Measurements from ENCODE around the gene MRPS31. TPM values are rescaled to one million over a fixed set of nuclear protein-coding genes. Genes with fewer than 3 reads are reported as not detected.

Gene MRPS31
- total and polyA plus RNA-seq, 2 donors (not counting 3 experiments of a cell fraction or from before 2014, with no cell fraction given): 7.6 to 17.8 TPM

GRCh38 chr13:40762849-40763248 is 8.1 kb downstream of the MRPS31 start:
- no peak for DNase-seq (ENCODE audit: low read depth, low spot score)
- no peaks in the 10 kb centered on the region for H4K20me1 ChIP-seq (replicated peaks; ENCODE audit: control insufficient read depth, extremely low read depth, insufficient read depth, low read length)
- no TSS peak for BruUV-seq (replicated peaks)
- no peak overlapping the region for H3K4me3 ChIP-seq (replicated peaks in 1 of 3; ENCODE audit: insufficient read depth in 1 of 3, low read depth in 1 of 3, low read length in 3 of 3)
- H3K27ac ChIP-seq (ENCODE audit: insufficient read depth, low read depth, low read length): no peak overlapping the region
- CTCF ChIA-PET: interaction anchor here (3.3 kb wide), 1 partner anchor 13 kb away, joined by 8 read pairs; no protein-coding TSS in a partner anchor
- no peaks in the 10 kb centered on the region for H3K27me3 ChIP-seq (ENCODE audit: control insufficient read depth in 2 of 2, insufficient read depth in 2 of 2, low read length in 2 of 2)
- H2AFZ ChIP-seq (ENCODE audit: low read depth, low read length): no peak overlapping the region
- no peaks in the 10 kb centered on the region for H3K79me2 ChIP-seq (ENCODE audit: control insufficient read depth, insufficient read depth, low read length)
- H3K4me2 ChIP-seq (ENCODE audit: insufficient read depth, low read length): no peak overlapping the region
- H3K36me3 ChIP-seq (ENCODE audit: control insufficient read depth in 2 of 2, extremely low read depth in 1 of 2, insufficient read depth in 2 of 2, low read length in 2 of 2): peaks cover 0 to 4% of the 10 kb centered on the region in 2 experiments
- no peak for FAIRE-seq
- no peaks in the 10 kb centered on the region for H3K9me1 ChIP-seq (replicated peaks; ENCODE audit: control insufficient read depth, extremely low read depth, insufficient read depth, low read length)
- TF ChIP-seq POLR2A (IDR thresholded peaks at IDR 0.05; ENCODE audit: low read depth, low read length): no peak
- no peak for TF ChIP-seq MYC (IDR thresholded peaks at IDR 0.05; ENCODE audit: low read depth, low read length)
- TF ChIP-seq CTCF (IDR thresholded peaks at IDR 0.05; ENCODE audit: extremely low read depth in 1 of 2, insufficient read depth in 1 of 2, low read depth in 1 of 2, low read length in 2 of 2): no peak
- TF ChIP-seq EZH2 (IDR thresholded peaks at IDR 0.05; ENCODE audit: borderline replicate concordance, low read depth, low read length, severe bottlenecking): no peak
- no peak for TF ChIP-seq POLR2AphosphoS5 (IDR thresholded peaks at IDR 0.05; ENCODE audit: insufficient read depth, low read depth, low read length)
- no peak for TF ChIP-seq FOS (IDR thresholded peaks at IDR 0.05; ENCODE audit: borderline replicate concordance, insufficient read depth, low read length)
- TF ChIP-seq JUN (IDR thresholded peaks at IDR 0.05; ENCODE audit: borderline replicate concordance, insufficient read depth, insufficient read length, low read depth): no peak
- no peak for TF ChIP-seq GATA2 (IDR thresholded peaks at IDR 0.05; ENCODE audit: insufficient read depth, insufficient read length, low read depth, low read length)
- TF ChIP-seq MAX (IDR thresholded peaks at IDR 0.05; ENCODE audit: insufficient read depth, insufficient read length): no peak
- dilution Hi-C loops (cut with MboI; ENCODE audit: extremely low pct_ligation_motif_present, low sequenced_read_pairs) (loop anchor here (10.0 kb wide), 1 partner anchor 68 kb away; no protein-coding TSS in a partner anchor), intact Hi-C loops (cut with micrococcal nuclease) (no loop called here)
- POLR2A ChIA-PET: no interaction called here
- H3K9ac ChIP-seq (replicated peaks; ENCODE audit: extremely low read depth, insufficient read depth, low read length): no peak overlapping the region
- H3K9me3 ChIP-seq (replicated peaks; ENCODE audit: control insufficient read depth, insufficient read depth, low read length): no peaks in the 10 kb centered on the region
- no peaks in the 10 kb centered on the region for H3K4me1 ChIP-seq (ENCODE audit: control insufficient read depth, extremely low read depth, insufficient read depth, low read length)

Data from endothelial cell of umbilical vein (primary cell).